Right lung (tissue), 10 donors: ENCODE data around the gene SYNGR3. TPM values are rescaled to one million over a fixed set of nuclear protein-coding genes. Genes with fewer than 3 reads are reported as not detected.
A peak's percentile ranks its signal among the peaks of the same experiment; 100 is the strongest.
"Not testable (repeated sequence)": the region's sequence is repeated elsewhere in the genome, so short reads cannot be mapped to it uniquely, and the experiment has no call there.

Experiments used
- DNase-seq, 2 donors: peaks; one replicate each; pipeline ENCODE4 v3.0.0-alpha.2; 2013
- long read RNA-seq, 8 donors: transcript quantifications; one replicate each; lab custom pipeline, GENCODE V29; 2026
- polyA plus RNA-seq, 5 donors: library from polyadenylated mRNA; unstranded; fragments of 120-200 nt; gene quantifications; one replicate each; pipeline versions ENCODE4 v1.2.1 to v1.2.3, GENCODE V29; 2013; ENCODE audit warnings: inconsistent platforms in 1 of 5, low replicate concordance in 1 of 5; ENCODE audit not compliant: insufficient read length in 5 of 5, insufficient read depth in 1 of 5

The SYNGR3 gene, protein sequence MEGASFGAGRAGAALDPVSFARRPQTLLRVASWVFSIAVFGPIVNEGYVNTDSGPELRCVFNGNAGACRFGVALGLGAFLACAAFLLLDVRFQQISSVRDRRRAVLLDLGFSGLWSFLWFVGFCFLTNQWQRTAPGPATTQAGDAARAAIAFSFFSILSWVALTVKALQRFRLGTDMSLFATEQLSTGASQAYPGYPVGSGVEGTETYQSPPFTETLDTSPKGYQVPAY
- under 1 TPM; 0.46 to 0.80 (median 0.65) TPM for polyA plus RNA-seq
- long read RNA-seq, donor 1 = 0 reads
- long read RNA-seq, donor 2 = 0 reads
- long read RNA-seq, donor 3 = 0 reads
- long read RNA-seq, donor 4 = 0 reads
- long read RNA-seq, donor 5, partial matches to known transcripts = 0 of 1 reads
- long read RNA-seq, donor 5, other reads (novel, unspliced or antisense) = 0 of 1 reads
- long read RNA-seq, donor 6 = 0 reads
- long read RNA-seq, donor 7, partial matches to known transcripts = 0 of 2 reads
- long read RNA-seq, donor 7, other reads (novel, unspliced or antisense) = 0 of 2 reads
- long read RNA-seq, donor 8 = 0 reads

DNA sequence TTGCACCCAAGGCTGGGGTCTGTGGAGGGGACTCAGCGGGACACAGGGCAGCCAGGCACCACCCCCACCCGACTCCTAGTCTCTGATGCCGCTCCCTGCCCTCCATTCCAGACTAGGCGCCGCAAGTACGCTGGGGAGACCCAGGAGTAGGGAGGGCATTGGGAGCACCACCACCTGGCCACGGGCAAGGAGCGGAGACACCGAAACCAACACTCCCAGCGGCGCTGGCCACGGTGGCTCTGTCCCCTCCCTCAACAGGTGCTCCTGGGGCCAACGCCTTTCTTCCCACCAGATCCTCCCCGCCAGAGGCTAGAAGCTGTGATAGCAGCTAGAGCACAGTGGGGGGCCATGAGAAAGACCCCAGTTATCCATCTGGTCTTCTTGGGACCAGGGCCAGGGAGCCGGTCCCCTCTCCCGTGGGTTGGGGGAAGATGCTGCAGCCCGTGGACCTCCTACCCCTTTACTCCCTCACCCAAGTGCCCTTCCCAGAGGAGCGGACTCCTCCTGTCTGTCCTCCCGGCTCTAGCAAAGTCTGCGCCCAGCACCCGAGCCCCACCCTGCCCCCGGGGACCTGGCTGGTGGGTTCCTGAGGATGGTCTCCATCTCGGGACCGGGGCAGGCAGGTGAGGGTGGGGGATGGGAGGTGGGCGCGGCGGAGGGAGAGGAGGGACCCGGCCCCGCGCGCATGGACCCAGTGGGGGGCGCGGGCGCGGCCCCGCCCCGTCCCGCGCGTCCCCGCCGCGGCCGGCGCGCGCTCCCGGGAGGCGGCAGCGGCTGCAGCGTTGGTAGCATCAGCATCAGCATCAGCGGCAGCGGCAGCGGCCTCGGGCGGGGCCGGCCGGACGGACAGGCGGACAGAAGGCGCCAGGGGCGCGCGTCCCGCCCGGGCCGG lies at the start of gene SYNGR3:
SYNGR3 (plus strand) TSS at position 762 of the 892 bp plus-strand sequence. CDS start 133 bp downstream, outside the sequence.
- no peak for DNase-seq

DNA sequence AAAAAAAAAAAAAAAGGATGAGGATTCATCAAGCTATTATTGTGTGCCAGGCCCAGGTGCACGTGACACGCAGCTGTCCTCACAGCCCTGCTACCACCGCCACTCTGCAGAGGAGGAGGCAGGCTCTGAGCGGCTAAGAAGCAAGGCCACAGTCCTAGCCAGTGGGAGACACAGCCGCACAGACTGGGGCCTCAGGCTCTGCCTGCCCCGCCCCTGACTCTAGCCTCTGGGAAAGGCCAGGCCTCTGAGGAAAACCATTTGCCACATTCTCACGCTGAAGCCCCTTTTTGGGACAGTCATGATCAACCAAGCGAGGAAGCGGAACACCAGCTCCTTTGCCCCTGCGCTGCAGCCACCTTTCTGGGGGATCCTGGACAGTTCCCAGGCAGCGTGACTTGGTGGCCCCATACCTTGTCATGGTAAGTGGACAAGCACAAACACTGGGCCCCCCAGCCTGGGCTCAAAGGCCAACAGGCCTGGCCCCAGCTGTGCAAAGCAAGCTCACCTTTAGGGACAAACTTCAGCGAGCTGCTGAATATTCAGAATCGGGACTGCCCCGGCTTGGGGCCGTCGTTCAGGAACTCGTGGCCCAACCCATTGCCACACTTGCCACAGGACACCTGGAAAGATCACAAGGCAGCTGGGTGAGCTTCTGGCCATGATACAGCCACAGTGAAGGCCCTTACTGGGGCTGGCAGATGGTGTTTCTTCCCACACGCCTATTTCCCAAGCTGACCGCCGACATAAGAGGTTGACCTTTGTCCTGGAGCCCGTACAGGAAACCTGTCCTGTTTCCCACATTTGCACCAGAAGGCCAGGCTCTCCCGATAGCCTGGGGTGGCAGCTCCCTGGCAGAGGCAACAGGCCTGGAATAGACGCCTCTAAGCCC lies 49.3 kb upstream of the SYNGR3 start:
- no peak for DNase-seq

DNA sequence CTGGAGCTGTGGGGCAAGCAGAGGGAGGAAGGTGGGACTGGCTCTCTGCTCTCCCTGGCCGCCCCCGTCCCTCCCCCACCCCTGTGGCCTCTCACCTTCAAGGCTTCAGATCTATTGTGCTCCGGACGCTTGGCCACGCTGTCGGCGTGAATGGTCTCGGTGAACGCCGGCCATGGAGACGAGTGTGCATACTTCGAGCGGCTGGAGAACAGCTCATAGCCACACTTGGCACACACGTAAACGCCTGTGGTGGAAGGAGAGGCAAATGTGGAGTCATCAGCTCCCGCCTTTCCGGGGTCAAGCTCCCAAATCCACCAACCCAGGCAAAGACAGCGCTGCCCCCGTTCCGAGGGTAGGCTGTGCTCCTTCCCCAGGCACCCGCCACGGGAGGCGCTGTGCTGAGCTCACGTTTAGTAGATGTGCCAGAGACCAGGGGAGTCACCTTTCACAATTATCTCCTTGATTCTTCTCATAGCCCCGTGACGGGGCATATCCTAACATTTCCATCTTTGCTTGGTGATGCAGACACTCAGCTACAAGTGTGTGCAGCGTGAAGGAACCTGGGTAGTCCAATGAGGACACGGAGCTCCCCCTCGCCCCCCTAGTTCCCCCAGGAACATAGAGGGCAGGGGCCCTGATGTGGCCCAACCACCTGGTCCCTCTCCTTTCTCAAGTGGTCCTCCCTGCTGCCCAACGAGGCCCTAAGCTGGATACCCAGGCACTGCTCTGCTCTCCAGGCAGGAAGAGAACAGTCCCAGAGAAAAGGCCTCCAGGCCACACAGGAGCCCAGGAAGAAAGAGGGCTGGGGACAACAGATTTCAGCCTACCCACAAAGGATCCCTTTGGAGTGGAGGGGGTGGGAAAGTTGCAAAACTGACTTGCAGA lies 48.4 kb upstream of the SYNGR3 start:
- DNase-seq = no peak

DNA sequence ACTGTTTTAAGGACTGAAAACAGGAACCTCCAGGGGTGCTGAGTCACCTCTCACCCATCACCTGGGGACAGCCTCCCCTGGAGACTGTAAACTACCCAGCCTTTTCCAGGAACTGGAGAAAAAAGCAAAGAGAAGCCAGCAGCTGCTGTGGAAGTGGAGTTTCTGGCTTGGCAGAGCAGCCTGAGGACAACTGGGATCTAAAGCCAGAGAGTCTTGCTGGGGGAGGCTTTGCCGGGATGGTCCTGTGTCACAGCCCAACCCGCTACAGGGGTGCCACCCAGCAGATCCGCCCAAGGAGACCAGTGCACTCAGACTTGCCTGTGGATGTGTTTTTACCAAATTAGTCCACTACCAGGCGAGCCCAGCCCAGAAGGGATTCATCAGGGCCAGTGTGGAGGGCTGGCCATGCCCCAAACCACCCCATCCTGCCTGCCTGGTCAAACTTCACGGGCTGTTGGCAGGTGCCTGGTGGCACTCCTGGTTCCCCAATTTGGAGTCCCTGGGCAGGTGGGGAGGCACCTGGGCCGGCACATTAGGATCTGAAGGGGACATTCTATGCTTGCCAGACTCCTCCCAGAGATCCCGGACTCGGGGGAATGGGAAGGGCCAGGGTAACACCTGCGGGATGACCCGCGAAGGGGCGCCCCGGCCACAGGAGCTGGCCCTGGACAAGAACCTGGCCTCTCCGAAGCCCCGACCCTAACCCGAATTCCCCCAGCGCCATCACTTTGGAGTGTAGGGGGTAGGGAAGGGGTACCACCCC lies 47.5 kb upstream of the SYNGR3 start:
- no peak for DNase-seq

DNA sequence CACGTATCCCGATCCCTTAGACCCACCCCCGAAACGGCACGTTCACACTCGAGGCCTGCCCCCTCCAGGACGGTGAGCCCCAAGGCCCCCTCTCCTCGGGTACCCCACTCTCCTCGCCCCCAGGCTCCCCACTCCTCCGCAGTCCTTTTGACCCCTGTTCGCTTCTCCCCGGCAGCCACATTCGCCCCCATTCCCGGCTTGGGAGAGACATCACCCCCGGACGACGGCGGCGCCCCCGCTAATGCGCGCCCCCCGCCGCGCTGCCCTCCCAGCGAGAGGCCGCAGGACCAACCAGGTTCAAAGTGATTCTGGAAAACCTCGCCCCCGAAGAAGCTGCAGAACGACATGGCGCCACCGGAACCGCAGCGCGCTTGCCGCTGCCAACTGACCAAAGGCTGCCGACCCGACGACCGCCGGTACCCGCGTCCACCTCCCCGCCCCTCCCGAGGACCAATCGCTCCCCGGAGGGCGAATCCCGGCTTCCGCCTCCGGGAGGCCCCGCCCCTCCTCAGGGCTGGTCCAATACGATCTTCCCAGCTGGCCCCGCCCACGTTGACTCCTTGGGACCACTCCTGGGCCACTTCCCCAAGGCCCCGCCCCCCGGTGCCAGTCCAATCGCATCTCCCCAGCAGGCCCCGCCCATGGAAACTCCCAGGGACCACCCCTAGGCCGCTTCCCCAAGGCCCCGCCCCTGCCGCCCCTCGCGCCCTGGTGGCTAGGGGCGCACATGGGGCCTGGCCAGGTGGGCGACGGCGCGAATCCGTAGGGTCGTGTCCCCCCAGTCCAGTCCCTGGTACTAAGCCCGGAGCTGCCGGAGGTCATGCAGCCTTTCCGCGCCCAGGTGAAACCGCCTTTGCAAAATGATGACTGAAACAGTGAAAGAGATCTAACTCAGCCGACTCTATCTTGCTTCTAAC lies 46.7 kb upstream of the SYNGR3 start, which contains the start of gene MSRB1:
MSRB1 (minus strand) TSS at position 390 of the 917 bp plus-strand sequence; CDS start at position 347, 43 bp downstream.
- DNase-seq = peak; percentile 97

DNA sequence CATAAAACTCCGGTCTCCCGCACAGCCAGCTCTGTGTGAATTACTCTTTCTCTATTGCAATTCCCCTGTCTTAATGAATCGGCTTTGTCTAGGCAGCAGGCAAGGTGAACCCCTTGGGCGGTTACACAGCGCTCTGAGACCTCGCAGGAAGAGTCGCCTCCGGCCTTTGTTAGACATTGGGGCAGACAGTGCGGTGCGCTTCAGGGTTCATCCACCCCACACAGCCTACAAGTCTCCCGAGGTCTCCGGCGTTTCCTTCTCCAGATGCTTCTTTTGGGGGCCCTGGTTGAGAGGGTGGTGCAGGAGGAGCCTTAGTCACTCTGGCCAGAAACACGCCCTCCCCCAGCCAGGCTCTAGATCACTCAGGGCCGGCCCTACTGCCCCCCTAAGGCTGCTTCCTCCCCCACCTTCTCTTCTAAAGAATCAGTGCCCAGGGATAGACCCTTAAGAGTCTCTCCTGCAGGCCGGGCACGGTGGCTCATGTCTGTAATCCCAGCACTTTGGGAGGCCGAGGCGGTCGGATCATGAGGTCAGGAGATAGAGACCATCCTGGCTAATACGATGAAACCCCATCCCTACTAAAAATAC lies 45.1 kb upstream of the SYNGR3 start:
- no peak for DNase-seq

DNA sequence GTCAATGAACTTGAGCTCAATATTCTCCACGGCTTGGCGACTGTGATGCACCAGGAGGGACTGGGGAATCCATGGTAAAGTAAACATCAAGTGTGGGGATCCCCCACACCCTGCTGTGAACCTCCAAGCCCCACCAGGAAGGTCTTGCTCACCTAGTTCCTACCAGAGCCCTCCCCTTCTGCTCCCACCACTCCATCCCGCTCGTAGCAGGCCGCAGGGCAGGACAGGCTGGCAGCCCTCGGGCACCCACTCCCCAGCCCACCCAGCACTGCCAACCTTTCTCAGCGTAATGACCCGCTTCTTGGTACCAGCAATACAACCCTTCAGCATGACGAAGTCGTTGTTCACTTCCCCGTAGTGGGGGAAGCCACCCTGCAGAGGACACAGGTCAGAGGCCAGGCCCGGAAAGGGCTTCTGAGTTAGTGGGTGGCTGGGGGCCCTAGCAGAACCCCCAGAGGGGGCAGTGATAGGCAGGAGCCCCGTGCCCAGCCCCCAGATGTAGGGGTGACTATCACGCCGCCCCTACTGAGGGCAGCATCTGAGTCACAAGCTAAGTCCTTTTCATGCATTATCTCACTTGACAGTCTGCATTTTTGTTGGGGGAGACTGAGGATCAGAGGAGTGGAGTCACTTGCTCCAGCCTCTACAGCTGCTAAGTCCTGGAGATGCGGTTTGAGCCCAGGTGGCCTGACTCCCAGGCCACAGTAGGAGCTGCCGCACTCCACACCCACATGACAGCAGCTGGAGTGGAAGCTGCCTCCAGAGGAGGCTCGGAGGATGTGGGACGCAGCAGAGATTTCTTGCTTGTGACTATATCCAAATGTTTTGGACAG lies 44.0 kb upstream of the SYNGR3 start:
- no peak for DNase-seq

DNA sequence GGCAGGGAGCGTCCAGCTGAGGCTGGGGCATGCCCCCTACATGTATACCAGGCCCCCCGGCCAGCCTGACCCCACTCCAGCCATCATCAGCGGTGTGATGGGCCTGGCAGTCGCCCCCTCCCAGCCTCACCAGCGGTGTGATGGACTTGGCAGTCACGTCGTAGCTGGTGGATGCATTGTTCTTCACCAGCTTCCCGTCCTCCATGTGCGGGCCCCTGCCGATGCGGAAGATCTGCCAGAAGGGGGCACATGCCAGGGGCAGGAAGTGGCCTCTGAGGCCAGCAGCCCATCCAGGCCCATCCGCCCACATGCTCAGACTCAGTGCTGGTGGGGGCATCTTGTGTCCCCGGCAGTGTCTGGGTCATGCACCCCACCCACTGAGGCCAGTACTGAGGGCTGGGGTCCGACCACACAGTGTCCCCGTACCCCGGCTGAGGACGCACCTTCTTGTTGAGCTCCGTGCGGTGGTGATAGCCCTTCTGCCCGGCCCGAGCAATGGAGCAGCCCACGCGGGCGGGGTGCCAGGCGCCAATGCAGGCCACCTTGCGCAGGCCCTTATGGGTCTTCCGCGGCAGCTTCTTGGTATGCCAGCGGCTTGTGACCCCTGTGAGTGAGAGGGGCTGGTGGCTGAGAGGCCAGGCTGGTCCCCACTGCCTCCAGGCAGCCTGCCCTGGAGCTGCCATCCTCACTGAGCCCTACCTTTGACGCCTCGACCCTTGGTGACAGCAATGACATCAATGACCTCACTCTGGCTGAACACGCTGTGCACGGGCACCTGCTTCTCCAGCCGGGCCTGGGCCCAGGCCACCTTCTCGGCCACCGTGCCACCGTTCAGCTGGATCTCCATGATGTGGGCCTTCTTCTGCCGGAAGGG lies 43.0 kb upstream of the SYNGR3 start:
- no peak for DNase-seq

DNA sequence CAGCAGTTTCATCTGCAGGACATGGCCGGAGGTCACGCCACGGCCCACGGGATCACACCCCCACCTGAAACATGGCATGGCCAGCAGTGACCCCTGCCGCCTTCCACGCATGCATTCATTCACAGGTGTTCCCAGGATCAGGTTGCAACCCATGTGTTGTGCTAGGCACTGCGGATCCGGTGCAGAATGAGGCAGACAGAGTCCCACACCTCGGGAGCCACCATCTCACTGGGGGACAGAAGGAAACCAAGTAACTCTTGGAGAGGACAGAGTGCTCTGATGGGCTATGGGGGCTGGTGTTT lies 42.5 kb upstream of the SYNGR3 start:
- DNase-seq = no peak

DNA sequence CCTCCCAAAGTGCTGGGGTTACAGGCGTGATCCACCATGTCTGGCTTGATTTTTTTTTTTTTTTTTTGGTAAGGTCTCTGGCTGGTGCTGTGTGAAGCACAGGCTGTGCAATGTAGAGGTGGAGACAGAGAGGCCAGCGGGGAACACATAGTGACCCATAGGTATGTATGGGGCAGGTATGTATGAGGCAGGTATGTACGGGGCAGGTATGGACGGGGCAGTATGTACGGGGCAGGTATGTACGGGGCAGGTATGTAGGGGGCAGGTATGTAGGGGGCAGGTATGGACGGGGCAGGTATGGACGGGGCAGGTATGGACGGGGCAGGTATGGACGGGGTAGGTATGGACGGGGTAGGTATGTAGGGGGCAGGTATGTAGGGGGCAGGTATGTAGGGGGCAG lies 40.3 kb upstream of the SYNGR3 start:
- no peak for DNase-seq

DNA sequence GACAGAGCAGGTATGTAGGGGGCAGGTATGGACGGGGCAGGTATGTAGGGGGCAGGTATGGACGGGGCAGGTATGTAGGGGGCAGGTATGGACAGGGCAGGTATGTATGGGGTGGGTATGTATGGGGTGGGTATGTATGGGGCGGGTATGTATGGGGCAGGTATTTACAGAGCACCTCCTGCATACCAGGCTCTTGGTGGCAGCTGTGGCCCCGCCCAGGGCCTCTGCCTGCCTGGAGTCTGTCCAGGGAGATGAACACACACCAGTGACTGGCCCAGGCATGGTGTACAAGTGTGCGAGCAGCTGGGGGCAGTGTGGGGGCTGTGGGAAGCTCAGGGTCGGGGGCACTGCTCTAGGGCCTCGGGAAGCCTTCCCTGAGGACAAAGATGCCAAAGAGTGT lies 39.7 kb upstream of the SYNGR3 start:
- DNase-seq = no peak

DNA sequence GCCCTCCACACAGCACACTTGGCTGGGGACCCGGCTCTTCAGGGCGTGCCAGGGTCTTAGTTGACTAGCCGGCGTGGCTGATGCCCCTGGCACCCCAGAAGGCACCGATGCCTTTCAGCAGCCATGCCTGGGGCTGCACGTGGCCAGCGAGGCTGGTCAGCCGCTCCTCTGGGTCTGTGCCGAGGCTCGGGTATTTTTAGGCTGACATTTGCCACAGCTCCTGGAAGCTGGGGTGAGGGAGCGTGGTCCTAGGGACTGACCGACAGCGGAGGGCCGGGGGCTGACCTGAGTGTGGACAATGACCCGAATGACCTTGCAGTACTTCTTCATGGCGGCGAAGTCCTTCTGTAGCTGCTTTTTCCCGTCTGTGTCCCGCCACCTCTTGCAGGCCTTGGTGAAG lies 39.2 kb upstream of the SYNGR3 start:
- no peak for DNase-seq

DNA sequence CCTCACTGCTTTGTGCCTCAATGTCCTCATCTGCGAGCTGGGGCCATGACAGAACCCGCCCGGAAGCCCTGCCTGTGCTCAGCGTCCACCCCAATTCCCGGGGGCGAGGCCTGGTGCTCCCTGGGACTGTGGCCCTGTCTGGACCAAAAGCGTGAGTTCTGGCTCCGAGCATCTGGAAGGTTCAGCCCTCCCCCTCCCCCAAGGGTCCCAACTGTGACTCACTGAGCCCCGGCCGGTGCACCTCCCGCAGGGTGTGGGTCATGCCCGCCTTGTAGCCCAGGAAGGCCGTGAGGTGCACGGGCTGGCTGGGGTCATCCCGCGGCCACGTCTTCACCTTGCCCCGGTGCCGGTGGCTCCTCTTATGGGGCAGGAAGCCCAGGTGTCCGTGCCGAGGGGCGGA lies 36.0 kb upstream of the SYNGR3 start:
- DNase-seq = no peak

DNA sequence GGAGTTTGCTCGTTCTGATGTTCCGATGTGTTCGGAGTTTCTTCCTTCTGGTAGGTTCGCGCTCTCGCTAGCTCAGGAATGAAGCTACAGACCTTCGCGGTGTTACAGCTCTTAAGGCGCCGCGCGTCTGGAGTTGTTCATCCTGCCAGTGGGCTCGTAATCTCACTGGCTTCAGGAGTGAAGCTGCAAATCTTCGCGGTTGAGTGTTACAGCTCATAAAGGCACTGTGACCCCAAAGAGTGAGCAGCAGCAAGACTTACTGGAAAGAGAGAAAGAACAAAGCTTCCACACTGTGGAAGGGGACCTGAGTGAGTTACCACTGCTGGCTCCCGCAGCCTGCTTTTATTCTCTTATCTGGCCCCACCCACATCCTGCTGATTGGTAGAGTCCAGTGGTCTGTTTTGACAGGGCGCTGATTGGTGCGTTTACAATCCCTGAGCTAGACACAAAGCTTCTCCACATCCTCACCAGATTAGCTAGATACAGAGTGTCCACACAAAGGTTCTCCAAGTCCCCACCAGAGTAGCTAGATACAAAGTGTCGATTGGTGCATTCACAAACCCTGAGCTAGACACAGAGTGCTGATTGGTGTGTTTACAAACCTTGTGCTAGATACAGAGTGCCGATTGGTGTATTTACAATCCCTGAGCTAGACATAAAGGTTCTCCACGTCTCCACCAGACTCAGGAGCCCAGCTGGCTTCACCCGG lies 32.2 kb upstream of the SYNGR3 start:
- DNase-seq = not testable (repeated sequence)

DNA sequence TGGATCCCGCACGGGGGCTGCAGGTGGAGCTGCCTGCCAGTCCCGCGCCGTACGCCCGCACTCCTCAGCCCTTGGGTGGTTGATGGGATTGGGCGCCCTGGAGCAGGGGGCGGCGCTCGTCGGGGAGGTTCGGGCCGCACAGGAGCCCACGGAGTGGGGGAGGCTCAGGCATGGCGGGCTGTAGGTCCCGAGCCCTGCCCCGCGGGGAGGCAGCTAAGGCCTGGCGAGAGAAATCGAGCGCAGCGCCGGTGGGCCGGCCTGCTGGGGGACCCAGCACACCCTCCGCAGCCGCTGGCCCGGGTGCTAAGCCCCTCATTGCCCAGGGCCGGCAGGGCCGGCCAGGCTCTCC lies 31.7 kb upstream of the SYNGR3 start:
- not testable (repeated sequence) for DNase-seq
